ENCODE results near the gene MTFMT.
"Not testable (repeated sequence)": the region's sequence is repeated elsewhere in the genome, so short reads cannot be mapped to it uniquely, and the experiment has no call there.

The MTFMT gene

DNA sequence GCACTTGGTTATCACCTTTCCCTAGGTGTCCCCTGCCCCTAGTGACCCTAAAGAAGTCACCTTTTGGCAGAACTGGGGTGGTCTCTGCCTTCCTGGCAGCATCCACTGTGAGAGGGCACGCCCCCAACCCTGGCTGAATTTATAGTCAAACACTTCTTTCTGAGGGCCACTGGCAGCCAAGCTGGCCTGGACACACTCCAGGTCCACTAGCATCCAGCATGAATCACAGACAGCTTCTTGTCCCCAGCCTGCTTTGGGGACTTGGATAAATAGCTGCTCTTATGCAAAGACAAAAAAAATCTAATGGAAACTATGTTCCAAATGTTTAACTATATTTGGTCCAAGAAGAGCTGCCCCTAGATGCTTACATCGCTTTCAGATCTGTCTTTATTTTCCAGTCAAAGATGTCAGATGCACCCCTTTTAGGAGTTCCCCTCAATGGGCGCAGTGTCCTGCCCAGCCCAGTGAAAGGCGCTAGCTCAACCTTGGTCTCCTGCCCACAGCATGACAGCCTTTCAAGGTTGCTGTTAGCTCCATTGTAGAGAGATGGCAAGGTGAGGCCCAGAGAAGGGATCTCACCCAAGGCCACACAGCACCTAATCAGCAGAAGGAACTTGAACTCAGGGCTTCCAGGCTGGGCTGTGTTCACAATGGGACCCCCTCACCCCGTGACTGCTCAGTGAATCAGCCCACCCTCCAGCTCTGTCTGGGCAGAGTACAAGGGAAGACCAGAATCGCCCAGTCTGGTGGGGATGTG, 31.4 kb upstream of the MTFMT start:
- no peak for DNase-seq (ENCODE audit: low read depth)

DNA sequence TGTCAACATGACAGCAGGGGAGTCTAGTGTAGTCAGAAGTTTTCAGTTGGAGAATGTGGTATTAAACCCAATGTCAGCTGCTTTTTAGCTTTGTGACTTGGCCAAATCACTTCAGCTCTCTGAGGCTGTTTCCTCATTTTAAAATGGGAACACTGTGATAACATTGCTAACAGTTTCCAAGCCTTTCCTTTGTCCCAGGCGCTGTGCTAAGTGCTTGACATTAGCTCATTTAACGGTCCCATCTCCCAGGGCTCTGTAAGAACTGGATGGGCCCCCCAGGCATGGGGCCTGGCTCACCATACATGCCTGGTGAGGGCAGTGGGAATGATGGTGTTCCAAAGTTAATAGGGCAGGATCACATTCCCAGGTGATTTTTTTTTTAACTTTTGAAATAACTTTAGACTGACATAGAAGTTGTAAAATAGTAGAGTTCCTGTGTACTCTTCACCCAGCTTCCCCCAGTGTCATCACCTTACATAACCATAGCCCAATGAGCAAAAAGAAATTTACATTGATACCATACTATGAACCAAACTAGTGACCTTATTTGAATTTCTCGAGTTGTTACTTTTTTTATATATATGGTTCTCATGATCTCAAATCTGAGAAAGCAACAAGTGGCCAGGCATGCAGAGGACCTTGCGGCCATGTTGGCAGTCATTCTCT, 30.6 kb upstream of the MTFMT start:
- no peak for DNase-seq (ENCODE audit: low read depth)

DNA sequence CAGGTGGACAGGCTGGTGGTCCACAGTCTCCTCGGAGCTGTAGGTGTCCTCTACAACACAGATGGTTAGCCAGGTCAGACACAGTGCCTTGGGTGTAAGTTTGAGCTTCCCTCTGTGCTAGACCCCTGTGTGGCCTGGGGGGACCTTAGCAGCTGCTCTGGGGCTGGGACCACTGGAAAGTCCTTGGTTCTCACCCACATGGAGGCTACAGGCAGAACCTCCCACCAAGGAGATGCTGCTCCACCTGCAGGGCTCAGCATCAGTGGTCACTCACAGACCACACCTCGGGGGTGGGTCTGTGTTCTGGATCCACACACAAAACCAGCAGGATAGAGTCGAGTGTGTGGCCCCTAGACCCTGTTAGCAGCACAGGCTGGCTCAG, 29.9 kb upstream of the MTFMT start:
- no peak for DNase-seq (ENCODE audit: low read depth)

DNA sequence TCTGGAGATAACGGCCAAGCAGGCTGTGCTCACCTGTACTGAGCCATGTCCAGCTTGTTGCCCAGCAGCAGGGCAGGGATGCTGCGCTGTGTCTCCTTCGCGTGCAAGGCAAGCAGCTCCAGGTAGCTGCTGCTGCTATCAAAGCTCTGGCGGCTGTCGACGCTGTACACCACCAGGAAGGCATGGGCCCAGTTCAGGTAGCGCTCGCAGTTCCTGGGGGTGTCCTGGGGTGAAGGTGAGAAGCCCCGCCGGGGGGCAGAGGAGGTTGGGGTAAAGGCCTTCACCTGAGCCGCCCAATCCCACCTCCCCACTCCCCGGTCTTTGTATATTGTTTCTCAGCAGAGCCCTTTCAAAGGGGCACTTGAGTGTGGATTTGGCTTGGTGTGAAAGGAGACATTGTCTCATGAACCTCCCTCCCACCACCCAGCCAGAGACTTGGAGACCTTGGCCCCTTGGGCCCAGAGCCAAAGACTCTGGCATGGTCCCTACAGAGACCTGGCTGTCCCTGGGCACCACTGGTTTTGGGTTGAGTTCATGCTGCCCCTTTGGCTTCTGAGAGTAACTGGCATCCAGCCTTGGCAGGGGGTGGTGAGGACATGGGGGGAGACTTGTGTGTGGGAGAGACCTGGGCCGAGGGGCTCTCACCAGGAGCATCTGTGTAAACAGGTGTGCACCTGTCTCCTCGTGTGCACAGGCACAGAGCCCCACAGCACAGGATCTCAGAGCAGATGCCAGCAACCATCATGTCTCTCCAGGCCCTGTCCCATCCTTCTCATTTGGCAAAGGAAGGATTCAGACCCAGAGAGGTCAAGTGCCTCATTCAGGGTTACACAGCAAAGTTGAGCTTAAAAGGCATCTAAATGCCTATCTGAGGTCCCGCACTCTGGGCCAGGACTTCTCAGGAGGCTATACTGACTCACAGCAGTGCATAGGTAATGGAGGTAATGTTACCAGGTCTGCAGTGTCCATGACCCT, 29.2 kb upstream of the MTFMT start:
- no peak for DNase-seq (ENCODE audit: low read depth)

DNA sequence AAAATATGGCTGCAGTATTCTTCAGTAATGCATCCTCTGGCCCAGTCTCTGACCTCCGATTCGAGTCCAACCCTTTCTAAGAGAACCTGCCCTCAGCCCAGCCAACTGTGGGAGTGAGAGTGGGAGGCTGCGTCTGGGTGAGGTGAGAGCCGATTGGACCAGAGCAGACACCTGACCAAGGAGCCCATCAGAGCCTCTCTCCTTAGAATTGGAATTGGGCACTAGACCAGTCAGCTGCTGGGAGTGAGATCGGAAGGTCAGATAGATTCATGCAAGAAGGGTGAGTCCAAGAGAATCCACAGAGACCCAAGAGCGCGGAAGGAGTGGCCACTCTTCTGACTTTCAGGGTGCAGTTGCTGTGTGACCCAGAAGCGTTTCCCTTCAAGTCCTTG, 28.1 kb upstream of the MTFMT start:
- DNase-seq (ENCODE audit: low read depth) = no peak

DNA sequence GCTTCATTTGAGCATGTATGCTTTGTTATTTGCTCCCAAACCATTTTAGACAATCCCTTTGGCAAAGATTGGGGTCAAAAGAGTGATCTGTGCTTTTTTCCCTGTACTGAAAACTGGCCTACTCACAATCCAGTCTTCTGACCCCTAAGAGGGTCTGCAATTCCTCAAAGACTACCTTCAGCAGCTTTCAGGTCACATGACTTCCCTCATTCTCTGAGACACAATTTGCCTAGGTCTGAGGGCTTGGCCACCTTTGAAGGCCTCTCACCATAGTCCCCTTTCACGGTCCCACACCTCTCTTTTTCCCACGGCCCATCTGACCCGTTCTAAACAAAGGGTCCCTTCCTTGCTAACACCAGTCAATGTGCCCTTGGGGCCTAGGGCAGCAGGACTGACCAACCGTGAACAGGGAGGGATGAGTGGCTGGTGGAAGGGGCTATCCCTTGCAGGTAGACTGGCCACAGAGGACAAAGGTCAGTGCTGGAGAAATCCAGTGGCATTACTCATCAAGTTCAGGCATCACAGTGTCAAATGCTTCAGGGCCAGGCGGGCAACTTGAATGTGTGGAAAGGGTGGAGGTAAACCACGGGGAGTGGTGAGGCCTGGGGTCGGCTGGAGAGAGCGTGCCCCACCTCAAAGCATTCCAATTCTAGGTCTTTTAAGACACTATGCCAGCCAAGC, 27.6 kb upstream of the MTFMT start:
- DNase-seq (ENCODE audit: low read depth) = no peak

DNA sequence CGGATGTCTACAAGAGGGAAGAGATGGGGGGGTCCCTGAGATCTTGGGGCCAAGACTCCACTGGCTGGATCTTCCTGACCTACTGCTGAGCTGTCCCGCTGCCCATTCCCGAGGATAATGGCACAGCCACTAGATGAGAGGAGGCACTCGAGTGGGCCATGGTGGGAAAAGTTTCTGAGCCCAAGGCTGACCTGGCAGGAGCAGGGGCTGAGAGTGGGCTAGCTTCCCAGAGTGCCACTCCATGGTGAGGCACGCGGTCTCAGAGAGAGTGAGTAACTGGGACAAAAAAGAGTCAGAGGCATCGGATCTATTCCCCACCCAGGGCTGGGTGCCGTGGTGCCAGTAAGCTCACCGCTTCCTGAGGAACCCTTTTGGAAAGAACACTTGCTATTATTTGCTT, 26.7 kb upstream of the MTFMT start:
- no peak for DNase-seq (ENCODE audit: low read depth)

DNA sequence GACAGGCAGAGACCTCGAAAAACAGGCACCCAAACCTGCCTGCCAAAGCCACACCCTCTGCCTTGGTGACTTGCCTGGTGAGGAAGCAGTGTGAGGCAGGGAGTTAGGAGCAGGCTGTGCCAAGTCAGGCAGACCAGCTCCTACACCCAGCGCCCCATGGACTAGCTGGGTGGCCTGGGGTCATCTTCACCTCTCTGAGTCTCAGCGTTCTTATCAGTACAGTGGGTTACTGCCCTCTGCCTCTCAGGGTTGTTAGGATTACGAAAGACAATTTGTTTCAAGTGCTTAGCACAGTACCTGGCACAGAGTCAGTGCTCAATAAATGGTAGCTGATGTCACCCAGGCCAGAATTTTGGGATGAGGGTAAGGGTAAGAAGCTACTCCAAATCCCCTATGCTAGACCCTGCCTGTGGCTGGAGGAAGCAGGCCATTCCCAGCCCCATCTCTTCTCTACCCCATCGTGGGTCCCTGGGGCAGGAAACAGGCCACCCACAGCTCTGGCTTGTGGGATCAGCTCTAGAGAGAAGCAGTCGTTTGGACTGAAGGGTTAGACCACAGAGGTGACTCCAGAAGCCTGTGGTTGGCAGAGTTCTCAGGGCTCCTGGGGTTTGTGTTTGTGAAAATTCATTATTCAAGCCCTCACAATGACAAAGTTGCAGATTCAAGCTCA, 25.9 kb upstream of the MTFMT start:
- no peak for DNase-seq (ENCODE audit: low read depth)

DNA sequence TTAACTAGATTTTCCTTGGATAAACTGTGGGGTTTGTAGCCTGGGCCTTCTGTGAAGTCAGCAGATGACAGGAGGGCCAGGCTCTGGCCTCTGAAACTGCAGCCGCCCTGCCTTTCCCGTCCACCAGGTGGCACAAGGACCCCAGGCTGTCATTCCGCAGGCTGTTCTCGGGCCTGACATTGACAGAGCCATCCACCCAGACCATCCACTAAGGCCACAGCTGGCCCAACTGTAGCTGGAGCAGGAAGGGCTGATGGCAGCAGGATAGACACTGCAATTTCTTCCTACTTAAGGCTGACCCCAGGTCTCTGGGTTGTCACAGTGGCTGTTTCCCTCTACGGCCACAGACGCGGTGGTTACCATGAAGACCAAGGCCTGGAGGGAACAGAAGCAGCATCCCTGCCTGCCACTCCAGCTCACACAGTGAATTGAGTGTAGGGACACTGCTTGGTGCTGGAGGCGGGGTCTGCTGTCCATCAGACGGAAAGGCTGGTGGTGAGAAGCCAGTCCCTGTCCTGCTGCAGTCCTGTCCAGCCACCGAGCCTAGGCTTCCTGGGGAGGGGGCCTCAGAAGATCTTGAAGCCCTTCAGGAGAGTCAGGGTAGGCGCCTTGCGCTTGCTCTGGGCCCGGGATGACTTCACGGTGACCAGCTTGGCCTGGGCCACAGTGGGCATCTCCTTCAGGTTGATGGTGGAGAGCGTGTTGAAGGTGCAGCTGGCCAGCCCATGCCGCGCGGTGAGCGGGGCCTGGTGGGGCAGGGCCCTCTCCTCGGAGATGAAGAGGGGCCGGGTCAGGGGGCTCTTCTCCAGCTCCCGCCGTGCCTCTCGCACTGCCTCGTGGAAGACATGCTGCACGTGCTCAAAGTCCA, 25.1 kb upstream of the MTFMT start:
- DNase-seq (ENCODE audit: low read depth) = no peak

DNA sequence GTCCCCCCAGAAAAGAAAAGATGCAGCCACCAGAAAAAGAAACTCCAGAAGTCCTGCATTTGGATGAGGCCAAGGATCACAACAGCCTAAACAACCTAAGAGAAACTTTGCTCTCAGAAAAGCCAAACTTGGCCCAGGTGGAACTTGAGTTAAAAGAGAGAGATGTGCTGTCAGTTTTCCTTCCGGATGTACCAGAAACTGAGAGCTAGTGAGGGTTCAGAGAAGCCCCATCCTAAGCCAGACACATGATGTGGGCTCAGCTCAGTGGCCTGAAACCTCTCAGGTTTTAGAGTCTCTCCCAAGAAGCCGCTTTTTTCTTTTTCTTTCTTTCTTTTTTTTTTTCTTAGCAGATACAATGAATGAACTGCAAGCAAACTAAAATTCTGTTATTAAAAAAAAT, 23.5 kb upstream of the MTFMT start:
- no peak for DNase-seq (ENCODE audit: low read depth)

DNA sequence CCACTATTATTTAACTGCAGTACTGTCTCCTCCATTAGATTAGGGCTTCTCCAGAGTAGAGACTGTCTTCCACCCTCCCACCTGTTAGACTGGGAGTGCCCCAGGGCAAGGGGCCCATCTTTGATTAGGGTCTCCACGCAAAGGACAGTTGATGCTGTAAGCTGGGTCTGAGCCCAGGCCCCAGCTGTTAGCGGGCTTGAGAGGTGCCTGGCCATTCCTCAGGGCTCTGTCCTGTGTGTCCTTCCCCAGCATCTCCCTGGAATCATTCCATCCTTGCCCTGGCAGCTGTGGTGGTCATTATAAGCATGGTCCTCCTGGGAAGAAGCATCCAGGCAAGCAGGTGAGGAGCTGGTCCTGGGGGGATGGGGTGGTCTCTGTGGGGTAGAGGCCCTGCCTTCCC, 21.8 kb upstream of the MTFMT start:
- no peak for DNase-seq (ENCODE audit: low read depth)

DNA sequence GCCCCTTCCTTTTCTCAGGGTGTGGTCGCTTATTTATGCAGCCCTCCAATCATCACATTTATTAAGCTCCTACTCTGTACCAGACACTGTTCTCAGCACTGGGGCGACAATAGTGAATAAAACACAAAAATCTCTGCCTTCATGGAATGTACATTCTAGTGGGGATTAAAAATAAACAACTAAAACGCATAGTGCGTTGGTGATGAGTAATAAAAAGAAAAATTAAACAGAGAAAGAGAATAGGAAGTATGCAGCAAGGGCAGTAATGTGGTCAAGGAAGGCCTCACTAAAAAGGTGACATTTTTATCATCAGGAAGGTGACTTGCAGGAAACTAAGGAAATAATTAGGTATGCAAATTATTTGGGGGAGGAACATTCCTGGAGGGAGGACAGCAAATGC, 20.8 kb upstream of the MTFMT start:
- DNase-seq (ENCODE audit: low read depth) = no peak

DNA sequence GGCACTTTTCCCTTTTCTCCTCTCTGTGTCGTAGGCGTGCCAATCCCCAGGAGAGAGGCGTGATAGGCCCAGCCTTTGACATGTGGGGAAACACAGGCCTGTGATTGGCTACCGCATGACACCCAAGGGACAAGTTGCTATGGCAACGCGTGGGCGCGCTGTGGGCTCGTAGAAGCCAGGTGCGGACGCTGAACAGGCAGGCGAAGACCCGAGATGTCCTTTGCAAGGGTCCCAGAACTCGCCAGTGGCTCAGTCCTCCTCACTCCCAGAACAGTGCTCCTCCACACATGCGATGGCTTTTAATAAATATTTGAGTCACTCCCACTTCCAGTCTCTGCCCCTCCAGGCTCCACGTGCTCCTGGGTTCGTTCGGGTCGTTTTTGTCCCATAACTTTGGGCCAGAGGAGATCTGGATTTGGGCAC, 20.0 kb upstream of the MTFMT start:
- DNase-seq (ENCODE audit: low read depth) = peak; percentile 73

DNA sequence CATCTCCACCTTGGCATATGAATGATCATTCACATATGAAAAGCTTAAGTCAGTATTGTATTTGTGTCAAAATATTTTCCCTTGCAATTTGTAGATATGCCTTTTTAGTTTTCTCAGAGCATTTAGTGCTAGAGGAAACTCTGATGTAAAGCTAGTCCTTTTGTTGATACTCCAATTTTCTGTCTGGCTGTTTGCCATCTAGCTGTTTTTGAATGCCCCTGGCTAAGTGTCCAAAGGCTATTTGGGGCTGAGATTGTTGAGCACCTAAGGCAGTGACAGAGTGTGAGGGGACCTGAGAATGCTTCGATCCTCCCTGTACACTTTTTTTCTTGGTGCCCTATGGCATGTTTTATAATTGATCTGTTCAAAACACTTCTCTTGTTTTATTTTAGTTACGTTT, 18.8 kb upstream of the MTFMT start:
- no peak for DNase-seq (ENCODE audit: low read depth)

DNA sequence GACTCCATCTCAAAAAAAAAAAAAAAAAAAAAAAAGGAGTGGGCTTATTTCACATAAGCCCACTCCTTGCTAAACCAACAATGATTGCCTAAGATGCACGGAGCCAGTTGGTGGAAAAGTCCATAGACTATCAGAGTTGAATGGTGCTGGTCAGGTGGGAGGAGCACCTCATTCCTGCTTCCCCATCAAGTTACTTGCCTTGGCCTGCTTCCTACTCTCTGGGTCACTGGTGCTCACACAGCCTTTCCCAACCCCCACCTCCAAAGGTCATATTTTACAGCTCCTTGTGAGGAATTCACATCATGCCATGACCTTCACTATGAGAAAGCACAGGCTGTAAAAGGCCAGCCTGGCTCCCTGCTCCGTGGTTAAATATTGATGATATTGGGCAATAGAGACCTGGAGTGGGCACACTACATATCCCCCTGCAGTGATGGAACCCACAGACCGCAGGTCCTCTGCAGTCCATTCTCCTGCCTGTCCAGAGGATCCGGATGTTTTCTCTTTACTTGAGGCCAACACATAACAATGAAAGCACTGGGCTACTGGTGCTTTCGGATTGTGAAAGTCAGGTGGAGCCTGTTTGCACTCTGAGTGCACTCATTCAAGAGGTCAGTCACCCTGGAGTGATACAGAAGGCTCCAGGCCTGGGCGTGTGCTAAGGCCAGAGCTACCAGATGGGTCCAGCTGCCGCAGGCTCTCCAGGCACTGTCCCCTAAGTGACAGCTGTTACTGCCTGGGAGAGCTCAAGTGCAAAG, 15.5 kb upstream of the MTFMT start, which contains the start of gene SLC51B:
Gene SLC51B, plus strand, starts transcription at position 664 of the 758 bp plus-strand sequence. CDS start 4,618 bp downstream, outside the sequence.
- no peak for DNase-seq (ENCODE audit: low read depth)

DNA sequence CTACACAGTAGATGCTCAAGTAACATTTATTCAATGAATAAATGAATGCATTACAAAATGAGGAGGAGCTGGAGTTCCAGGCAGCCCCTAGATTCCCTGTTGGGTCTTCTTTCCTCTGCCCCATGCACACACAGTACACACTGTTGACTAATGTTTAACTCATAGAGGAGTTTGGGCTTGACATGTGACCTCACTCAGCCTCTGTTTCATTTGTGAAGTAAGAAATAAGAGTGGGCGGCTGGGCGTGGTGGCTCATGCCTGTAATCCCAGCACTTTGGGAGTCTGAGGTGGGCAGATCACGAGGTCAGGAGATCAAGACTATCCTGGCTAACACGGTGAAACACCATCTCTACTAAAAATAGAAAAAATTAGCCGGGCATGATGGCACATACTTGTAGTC, 14.8 kb upstream of the MTFMT start:
- DNase-seq (ENCODE audit: low read depth) = not testable (repeated sequence)

DNA sequence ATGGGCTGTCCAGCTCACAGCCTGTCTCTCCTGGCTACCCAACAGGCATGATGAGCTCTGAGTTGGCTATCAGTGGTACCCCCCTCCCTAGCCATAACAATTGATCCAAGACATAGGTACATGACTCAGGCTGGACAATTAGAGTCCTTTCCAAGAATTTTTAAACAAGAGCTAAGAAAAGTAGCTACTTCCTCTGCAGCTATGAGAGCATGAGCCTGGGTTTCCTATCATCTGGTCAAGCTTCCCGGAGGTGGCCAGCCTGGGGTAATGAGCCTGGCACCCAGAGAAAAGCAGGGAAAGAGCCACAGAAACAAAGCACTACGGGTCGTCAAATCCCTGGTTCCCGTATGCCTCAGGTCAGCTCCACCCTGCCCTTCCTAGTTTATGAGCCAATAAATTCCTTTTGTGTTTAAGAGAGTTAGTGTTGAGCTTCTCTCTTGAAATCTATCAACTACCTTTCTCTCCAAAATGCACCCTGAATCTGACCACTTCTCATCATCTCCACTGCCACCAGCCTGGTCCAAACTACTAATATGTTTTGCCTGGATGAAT, 13.4 kb upstream of the MTFMT start:
- no peak for DNase-seq (ENCODE audit: low read depth)

DNA sequence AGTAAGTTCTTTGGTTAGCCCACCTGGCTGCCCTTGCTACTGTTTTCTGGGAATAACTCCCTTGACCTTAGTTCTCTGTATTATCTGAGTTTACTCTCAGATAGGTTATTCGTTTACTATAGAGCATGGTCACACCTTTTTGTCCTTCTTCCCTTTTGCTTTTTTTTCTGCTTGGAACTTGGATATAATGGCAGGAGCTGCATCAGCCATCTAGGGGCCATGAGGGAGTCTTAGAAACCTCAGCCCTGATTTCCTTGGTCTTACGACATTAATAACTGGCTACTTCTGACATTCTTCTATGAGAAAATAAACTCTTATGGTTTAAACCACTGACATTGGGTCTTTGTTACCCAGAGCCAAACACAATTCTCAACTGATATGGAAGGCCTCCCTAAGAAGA, 12.3 kb upstream of the MTFMT start:
- DNase-seq (ENCODE audit: low read depth) = no peak

DNA sequence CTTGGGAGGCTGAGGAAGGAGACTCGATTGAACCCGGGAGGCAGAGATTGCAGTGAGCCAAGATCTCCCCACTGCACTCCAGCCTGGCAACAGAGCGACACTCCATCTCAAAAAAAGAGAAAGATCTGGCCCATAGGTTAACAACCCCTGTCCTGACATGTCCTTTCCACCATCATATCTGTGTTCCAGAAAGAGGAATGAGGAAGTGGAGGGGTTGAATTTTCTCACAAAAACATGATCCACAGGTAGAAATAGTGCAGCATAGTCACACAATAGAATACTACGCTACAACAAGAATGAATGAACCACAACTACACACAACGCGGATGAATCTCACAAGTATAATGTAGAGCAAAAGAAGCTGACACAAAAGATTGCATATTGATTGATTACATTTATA, 11.0 kb upstream of the MTFMT start:
- DNase-seq (ENCODE audit: low read depth) = no peak

All from HS-27A (cell line).